NCI-H82 treated with DMSO at 0.1 percent for 48 hours (cell line): ENCODE results near the gene MACIR.

Experiments
- DNase-seq: peaks from one replicate; lab custom pipeline; 2025; ENCODE audit not compliant: unreplicated experiment; lab: John Stamatoyannopoulos, UW

Gene MACIR

GRCh38 chr5:103289024-103289423 is 30.5 kb downstream of the MACIR start:
- DNase-seq, result no peak

GRCh38 chr5:103290846-103291245 is 32.3 kb downstream of the MACIR start:
- DNase-seq, result no peak

- no peak for DNase-seq
These were observed 33.0 kb downstream of the MACIR start for GRCh38 chr5:103291606-103292005.

- no peak for DNase-seq
These were observed 34.5 kb downstream of the MACIR start for GRCh38 chr5:103293099-103293498.

- DNase-seq, result no peak
These were observed 35.2 kb downstream of the MACIR start for GRCh38 chr5:103293719-103294118.

GRCh38 chr5:103294906-103295305 is 36.3 kb downstream of the MACIR start:
- no peak for DNase-seq

- no peak for DNase-seq
These were observed 36.9 kb downstream of the MACIR start for GRCh38 chr5:103295424-103295823.

GRCh38 chr5:103295871-103296270 is 37.3 kb downstream of the MACIR start:
- DNase-seq, result no peak

GRCh38 chr5:103298117-103298516 is 39.6 kb downstream of the MACIR start:
- no peak for DNase-seq

GRCh38 chr5:103298607-103299188 is 40.1 kb downstream of the MACIR start:
- DNase-seq, result no peak

GRCh38 chr5:103305809-103306208 is 47.2 kb downstream of the MACIR start:
- DNase-seq, result no peak

- no peak for DNase-seq
These were observed 48.9 kb downstream of the MACIR start for GRCh38 chr5:103307470-103307869.

- no peak for DNase-seq
These were observed 50.2 kb downstream of the MACIR start for GRCh38 chr5:103308774-103309173.

- no peak for DNase-seq
These were observed 54.5 kb downstream of the MACIR start for GRCh38 chr5:103313056-103313455.

- DNase-seq, result no peak
These were observed 56.9 kb downstream of the MACIR start for GRCh38 chr5:103315455-103315854.

GRCh38 chr5:103327451-103327850 is 68.9 kb downstream of the MACIR start:
- no peak for DNase-seq

GRCh38 chr5:103327893-103328292 is 69.3 kb downstream of the MACIR start:
- no peak for DNase-seq
